Stimulated activated CD4-positive, alpha-beta T cell treated with anti-CD3 and anti-CD28 coated beads, Interleukin-15, amount 100 ng/mL, for 24 hours (primary cell): ENCODE results near the gene GDF2.
A peak's percentile ranks its signal among the peaks of the same experiment; 100 is the strongest.

Experiments
- DNase-seq: peaks from one replicate; pipeline ENCODE4 v3.0.0-alpha.2; 2020

Gene GDF2

DNA sequence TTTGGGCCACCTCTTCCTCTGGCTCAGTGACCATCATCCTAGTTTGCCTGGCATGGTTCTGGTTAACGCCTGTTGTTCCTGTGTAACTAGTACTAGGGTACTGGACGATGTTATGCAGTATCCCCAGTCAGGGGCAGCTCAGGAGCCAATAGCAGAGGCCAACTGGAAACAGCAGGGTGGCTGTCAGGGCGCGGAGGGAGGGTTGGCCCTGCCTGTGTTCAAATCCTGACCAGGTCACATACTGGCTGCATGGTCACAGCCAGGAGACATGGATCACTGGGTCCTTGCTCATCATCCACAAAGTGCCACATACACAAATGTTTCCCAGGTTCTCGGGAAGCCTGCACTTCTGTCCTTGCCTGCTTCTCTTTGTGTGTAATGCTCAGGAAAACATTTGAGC lies 13.7 kb downstream of the GDF2 start:
- no peak for DNase-seq

DNA sequence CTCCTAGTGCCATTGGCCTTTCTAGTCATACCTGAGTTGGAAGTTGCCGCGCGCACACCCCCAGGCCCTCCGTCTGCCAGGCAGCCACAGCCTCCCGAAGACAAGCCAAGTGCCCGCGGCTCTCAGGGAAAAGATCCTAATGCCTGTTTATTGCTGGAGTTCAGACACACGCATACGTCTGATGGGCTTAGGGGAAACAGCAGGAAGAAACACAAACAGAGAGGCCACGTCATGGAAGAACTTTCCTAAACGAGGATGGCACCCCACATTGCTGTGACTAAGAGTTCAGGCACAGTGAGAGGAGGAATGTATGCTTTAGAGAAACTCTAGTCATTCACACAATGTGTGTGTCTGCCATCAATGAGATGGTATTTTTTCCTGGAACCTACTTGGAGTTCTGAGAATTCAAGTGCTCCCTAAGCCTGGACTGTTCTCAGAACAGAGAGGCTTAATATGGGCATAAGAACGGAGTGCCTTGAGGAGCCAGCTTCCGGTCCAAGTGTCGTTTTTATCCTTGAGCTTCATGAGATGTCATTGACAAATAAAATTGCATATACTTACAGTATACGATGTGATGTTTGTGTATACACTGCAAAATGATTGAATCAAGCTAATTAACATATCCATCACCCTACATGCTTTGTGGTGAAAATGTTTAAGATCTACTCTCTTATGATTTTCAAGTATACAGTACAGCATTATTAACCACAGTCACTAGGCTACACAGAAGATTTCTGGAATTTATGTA lies 14.3 kb downstream of the GDF2 start:
- DNase-seq, result no peak

DNA sequence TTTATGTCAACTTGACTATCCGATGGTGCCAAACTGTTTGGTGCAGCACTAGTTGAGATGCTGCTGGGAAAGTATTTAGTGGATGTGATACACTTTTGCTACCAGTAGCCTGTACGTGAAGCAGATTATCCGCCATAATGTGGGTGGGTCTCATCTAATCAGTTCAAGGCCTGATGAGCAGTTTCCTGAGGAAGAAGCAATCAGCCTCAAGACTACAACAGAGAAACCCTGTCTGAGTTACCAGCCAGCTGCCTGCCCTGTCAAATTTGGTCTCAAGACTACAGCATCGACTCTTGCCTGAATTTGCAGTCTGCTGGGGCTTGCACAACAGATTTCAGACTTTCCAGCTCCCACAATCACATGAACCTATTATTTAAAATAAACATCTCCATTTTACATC lies 15.1 kb downstream of the GDF2 start:
- DNase-seq, result no peak

DNA sequence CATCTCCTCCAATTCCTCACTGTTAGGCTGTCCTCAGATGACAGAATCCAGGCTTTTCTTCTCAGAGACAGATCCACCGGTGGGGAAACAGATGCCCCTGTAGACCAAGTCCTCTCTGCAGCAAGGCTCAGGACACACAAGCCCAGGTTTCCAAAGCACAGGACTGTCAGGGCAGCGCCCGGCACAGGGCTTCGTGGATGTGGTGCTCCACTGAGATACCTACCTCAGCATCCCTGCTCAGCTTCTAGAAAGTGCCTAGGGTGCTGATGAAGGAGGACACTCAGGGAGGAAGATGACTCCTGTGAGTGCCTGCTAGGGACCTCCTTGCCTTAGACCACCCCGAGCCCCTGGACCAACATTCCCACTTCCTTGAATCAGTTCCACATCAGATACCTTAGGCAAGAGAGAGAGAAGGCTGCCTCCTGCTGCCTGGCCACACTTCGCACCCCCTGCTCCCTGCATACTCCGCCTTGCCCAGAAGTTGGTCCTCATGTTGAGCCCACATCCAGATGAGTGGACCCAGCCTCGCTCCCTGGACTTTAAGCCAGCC lies 17.0 kb downstream of the GDF2 start:
- DNase-seq, result no peak

DNA sequence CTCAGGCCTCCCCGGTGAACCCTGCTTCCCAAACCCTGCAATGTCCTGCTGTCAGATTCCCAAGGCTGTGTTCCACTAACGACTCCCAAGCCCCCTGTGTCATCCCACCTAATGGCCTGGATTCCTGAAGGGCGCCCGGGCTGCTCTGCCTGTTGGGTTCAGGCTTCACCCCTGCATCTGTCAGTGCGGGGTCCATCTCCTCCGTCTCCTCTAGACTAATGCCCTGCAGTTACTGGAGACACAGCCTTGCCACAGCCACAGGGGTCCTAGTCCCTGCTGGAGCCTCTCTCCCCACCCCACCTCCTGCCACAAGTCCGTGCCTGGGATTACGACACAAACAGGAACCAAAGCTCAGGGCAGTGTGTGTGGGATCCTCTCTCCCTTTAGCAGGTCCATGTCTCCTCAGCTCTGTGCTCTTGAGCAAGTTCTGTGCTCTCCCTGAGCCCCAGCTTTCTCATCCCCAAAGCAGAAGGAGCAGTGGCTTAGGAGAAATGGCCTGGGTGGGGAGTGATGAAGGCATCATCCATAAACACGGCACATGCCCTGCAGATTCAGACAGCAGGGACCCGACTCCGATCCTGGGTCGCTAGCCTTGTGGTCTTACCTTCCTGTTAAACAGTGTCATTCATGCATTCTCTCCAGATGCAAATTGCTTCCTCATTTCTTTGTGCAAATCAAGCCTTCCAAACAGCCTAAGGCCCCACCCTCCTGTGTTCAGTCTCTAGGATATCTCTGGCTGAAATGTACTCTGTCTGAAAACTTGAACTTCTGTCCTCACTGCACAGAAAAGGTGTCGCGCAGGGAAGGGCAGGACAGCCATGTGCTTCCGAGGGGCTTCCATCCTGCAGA lies 17.7 kb downstream of the GDF2 start:
- DNase-seq, result no peak

DNA sequence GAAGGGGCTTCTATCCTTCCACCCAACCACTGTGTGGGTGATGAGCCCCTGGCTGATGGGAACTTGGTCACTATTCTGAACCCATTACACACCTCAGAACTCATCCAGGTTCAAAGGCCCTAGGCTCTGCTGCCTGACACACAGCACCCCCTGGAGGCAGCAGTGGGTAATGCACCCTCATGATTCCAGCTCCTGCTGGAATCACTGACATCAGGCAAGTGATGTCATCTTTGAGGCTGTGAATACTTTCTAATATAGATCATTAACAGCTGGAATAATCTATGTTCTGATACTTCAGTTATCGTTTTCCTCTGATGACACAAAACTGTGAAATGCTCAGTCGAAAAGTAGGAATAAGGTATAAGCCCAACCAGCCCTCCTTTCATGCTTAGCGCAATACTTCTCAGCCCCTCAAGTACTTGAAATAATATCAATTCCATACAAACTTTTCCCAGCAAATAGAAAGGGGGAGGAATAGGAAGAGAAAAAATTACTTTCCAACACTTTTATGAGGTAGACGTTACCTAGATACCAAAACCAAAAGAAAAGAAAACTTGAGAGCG lies 18.4 kb downstream of the GDF2 start:
- peak; percentile 81 for DNase-seq

DNA sequence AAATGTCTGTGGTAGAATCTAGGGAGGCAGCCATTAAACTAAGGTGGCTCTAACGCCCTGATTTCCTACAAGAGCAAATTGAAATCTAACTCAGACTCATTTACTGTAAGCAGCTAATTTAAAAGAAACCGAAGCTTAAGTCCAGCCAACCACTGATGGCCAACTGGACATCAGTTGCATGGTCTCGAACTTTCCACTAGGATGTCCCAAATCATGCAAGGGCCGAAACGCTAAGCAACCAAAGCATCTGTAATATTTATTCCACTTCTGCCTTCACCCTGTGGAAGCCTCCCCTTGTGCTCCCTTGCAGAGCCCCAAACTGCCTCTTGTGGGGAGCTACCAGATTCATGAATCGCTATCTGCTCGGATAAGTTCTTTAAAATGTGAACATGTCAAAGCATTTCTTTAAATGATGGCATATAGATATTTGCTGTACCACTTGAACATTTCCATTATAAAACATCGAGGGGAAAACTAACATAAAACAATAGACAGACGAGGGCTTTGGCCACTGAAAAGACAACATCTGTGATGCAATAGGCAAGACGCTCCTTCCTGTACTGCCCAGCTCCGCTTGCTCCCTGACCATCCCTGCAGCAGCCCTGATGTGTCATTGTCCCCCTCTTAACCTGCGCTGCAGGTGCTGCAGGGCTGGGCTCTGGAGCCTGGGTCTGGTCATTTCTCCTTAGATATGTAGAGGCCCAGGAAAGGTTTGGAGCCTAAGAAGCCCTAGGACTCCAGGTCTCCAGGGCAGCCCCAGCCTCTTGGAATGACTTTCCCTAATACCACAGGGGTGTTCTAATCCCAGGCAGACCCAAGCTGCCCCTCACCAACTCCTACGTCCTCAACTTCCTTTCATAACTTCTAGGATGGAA lies 23.0 kb downstream of the GDF2 start:
- DNase-seq, result no peak

DNA sequence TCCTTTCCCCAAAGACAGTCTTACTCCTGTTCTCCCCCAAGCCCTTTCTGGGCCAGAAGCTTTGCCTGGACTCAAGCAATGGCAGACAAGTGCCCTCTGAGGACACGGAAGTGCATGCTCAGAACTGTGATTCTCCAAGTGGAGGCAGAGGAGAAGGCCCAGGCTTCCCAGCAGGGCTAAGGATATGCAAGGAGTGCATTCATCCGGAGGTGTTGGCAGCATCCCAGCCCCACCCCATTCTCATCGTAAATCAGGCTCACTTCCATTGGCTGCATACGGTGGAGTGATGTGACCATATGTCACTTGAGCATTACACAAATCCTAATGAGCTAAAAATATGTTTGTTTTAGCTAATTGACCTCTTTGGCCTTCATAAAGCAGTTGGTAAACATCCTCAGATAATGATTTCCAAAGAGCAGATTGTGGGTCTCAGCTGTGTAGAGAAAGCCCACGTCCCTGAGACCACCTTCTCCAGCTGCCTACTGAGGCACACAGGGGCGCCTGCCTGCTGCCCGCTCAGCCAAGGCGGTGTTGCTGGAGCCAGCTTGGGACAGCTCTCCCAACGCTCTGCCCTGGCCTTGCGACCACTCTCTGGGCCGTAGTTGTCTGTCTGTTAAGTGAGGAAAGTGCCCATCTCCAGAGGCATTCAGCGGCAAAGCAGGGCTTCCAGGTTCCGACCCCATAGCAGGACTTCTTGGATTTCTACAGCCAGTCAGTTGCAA lies 24.5 kb downstream of the GDF2 start:
- no peak for DNase-seq

DNA sequence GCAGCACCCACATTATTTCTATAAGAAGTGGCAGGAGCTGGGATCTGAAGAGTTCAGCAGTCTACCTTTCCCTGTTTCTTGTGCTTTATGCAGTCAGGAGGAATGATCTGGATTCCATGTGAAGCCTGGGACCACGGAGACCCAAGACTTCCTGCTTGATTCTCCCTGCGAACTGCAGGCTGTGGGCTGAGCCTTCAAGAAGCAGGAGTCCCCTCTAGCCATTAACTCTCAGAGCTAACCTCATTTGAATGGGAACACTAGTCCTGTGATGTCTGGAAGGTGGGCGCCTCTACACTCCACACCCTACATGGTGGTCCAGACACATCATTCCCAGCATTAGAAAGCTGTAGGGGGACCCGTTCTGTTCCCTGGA lies 25.0 kb downstream of the GDF2 start:
- no peak for DNase-seq

DNA sequence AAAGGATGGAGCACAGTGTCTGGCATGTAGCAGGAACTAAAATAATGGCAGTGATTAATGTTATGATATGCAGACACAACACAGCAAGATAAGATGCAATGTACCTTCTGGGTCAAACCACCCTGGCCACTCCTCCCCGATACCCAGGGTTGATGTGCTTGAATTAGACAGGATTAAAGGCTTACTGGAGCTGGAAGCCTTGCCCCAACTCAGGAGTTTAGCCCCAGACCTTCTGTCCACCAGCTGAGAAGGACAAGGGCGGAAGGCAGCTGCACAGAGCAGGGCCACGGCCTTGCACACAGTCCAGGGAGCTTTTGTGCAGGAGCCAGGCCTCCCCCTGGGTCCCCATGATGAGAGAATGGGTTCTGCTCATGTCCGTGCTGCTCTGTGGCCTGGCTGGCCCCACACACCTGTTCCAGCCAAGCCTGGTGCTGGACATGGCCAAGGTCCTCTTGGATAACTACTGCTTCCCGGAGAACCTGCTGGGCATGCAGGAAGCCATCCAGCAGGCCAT lies 25.9 kb downstream of the GDF2 start, which contains the start of gene RBP3:
Gene RBP3 (plus strand): TSS at position 226 of the 514 bp plus-strand sequence. CDS start 122 bp downstream, at position 348.
- no peak for DNase-seq

DNA sequence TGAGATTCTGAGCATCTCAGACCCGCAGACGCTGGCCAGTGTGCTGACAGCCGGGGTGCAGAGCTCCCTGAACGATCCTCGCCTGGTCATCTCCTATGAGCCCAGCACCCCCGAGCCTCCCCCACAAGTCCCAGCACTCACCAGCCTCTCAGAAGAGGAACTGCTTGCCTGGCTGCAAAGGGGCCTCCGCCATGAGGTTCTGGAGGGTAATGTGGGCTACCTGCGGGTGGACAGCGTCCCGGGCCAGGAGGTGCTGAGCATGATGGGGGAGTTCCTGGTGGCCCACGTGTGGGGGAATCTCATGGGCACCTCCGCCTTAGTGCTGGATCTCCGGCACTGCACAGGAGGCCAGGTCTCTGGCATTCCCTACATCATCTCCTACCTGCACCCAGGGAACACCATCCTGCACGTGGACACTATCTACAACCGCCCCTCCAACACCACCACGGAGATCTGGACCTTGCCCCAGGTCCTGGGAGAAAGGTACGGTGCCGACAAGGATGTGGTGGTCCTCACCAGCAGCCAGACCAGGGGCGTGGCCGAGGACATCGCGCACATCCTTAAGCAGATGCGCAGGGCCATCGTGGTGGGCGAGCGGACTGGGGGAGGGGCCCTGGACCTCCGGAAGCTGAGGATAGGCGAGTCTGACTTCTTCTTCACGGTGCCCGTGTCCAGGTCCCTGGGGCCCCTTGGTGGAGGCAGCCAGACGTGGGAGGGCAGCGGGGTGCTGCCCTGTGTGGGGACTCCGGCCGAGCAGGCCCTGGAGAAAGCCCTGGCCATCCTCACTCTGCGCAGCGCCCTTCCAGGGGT lies 26.6 kb downstream of the GDF2 start:
- DNase-seq, result no peak

DNA sequence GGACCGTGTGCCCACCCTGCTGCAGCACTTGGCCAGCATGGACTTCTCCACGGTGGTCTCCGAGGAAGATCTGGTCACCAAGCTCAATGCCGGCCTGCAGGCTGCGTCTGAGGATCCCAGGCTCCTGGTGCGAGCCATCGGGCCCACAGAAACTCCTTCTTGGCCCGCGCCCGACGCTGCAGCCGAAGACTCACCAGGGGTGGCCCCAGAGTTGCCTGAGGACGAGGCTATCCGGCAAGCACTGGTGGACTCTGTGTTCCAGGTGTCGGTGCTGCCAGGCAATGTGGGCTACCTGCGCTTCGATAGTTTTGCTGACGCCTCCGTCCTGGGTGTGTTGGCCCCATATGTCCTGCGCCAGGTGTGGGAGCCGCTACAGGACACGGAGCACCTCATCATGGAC lies 27.3 kb downstream of the GDF2 start:
- no peak for DNase-seq

DNA sequence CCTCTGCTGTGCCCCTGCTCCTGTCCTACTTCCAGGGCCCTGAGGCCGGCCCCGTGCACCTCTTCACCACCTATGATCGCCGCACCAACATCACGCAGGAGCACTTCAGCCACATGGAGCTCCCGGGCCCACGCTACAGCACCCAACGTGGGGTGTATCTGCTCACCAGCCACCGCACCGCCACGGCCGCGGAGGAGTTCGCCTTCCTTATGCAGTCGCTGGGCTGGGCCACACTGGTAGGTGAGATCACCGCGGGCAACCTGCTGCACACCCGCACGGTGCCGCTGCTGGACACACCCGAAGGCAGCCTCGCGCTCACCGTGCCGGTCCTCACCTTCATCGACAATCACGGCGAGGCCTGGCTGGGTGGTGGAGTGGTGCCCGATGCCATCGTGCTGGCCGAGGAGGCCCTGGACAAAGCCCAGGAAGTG lies 27.7 kb downstream of the GDF2 start:
- DNase-seq, result no peak

DNA sequence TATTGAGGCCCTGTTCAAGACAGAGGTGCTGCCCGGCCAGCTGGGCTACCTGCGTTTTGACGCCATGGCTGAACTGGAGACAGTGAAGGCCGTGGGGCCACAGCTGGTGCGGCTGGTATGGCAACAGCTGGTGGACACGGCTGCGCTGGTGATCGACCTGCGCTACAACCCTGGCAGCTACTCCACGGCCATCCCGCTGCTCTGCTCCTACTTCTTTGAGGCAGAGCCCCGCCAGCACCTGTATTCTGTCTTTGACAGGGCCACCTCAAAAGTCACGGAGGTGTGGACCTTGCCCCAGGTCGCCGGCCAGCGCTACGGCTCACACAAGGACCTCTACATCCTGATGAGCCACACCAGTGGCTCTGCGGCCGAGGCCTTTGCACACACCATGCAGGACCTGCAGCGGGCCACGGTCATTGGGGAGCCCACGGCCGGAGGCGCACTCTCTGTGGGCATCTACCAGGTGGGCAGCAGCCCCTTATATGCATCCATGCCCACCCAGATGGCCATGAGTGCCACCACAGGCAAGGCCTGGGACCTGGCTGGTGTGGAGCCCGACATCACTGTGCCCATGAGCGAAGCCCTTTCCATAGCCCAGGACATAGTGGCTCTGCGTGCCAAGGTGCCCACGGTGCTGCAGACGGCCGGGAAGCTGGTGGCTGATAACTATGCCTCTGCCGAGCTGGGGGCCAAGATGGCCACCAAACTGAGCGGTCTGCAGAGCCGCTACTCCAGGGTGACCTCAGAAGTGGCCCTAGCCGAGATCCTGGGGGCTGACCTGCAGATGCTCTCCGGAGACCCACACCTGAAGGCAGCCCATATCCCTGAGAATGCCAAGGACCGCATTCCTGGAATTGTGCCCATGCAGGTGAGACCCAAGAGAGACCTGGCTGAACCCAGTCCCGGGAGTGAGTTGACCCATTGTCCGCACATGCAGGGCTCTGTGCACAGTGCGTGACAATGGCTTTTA lies 28.7 kb downstream of the GDF2 start:
- no peak for DNase-seq

DNA sequence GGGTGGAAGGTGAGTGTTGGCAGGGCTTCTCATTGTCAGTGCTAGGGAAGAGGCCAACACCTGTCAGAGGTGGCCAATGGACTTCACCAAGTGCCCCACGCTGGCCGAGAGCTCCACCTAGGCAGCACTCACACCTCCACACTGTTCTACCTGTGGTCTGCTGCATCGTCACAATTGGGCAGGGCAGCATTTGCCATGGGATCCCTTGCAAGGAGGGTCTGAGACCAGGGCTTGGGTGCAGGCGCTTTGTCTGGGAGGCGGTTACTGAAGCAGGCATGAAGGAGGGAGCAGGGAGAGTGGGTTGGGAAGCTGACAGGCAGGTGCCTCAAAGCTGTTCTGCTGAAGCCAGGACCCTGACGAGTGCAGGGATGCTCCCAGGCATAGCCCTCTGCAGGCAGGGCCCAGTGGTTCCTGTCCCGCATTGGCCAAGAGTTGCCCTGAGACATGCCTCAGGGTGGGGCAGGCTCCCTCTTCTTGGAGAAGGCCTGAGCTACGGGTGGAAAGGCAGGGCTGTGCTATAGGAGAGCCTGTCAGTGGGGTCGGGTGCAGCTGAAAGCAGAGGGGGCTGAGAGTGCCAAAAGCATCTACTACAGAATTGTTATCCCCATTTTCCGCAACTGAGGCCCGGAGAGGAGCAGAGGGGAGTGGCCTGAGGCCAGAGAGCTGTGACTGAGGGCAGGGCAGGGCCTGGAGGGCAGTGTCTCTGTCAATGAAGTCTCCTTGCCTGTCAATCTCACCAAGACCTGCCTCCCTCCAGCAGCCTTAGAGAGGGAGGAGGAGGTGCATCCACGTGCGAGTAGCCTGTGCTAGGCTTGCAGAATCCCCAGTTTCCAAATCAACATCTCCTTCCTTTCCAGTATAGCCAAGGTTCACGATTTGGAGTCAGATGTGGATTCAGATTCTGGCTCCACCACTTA lies 29.9 kb downstream of the GDF2 start:
- no peak for DNase-seq

DNA sequence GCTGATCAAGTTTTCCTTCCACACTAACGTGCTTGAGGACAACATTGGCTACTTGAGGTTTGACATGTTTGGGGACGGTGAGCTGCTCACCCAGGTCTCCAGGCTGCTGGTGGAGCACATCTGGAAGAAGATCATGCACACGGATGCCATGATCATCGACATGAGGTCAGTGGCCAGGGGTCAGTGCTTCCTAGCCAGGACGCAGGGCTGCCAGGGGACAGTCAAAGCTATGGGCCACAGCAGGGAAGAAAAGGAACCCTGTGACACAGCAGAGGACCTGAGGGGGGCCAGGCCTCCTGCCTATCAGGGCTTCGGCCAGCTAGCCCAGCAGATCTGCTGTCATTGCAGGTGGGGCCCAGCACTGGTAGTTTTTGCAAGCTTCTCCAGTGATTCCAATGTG lies 31.1 kb downstream of the GDF2 start:
- no peak for DNase-seq

DNA sequence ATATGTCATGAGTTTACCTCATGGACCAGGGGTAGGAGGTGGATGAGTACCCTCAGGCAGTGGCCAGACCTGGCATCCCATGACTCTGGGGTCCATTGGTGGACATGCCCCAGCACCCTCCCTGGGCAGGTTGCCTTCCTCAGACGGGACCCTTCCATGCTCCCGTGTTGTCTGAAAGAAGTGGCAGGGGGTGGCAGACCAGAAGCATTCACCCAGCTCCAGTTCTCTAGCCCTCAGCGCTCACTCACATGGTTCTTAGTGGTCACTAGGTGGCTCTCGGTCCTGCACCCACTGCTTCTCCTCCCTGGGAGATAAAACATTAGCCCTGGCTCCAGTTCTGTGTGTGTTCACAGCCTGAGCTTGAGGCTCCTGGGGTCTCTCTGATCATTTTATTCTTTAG lies 31.9 kb downstream of the GDF2 start:
- no peak for DNase-seq

DNA sequence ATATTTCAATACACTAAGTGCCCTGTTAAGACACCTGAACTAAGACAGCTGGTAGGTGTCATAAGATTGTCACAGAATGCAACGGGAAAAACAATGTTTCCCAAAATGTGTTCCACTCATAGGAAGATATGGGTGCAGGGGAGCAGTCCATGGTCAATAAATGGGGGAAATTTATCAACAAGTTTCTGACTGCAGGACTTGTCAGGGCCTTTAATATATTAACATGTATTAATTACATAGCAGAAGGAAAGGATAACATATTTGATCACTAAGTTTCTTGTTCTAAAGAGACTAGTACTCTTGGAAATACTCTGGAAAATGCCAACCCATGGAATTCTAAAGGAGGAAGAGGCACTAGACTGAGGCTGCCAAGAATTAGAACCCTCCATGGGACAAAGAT lies 32.6 kb downstream of the GDF2 start:
- DNase-seq, result no peak
